Stimulated activated CD4-positive, alpha-beta T cell treated with anti-CD3 and anti-CD28 coated beads, Interleukin-15, amount 100 ng/mL, for 48 hours (primary cell): Measurements from ENCODE around the gene PIGV.

Experiments used
- DNase-seq, 2 donors: peaks; one replicate each; pipeline ENCODE4 v3.0.0-alpha.2; 2020; ENCODE audit warnings: low read depth in 2 of 2

PIGV gene

GRCh38 chr1:26787706-26788514, at the start of gene PIGV:
Gene PIGV (plus strand): TSS chr1:26787950. CDS start chr1:26790816, 2,866 bp downstream.
- peak; percentile 72 to 83 for DNase-seq

- DNase-seq = no peak
Measured at GRCh38 chr1:26739329-26739914, 48.3 kb upstream of the PIGV start.

DNA sequence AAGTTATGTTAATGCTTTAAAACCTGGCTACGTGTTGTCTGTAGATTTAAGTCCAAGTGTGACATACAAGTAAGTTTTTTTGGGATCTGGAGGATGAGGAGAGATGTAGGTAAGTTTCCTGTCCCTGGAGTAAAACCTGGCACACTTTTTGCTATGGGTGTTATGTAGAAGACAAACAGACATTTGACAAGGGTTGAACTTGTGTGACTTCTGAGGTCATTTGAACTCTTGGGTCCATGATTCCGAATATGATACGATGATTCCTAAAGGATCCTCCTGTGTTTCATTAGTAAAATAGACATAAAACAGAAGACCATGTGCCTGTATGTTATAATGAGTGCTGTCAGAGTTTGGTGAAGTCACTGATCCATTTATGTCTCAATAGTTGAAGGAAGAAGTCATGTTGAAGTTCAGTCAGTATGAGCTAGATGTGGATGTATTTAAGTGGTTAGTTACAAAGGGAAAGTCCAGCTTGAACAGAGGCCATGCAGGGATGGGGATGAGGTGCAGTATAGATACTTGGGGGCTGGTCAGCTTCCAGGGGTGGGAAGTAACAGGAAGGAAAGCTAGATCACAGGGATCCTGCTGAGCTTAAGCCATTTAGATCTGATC, 47.6 kb upstream of the PIGV start:
- no peak for DNase-seq

DNA sequence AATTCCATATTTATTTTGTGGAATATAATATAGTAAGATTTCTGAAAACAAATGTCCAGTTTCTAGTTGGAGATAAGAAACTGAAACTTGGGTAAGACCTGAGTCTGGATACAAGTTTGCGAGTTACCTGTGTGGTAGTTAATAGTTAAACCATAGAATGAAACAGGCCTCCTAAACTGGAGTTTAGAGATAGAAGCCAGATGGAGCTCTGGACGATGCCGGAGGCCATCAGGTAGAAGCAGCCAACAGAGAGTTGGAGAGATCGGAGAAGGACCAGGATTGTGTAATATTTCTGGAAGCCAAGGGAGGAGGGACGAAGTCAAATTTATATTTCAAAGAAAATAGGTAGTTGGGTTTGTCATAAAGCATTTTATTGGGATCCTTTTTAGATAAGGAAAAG, 46.8 kb upstream of the PIGV start:
- DNase-seq = no peak

DNA sequence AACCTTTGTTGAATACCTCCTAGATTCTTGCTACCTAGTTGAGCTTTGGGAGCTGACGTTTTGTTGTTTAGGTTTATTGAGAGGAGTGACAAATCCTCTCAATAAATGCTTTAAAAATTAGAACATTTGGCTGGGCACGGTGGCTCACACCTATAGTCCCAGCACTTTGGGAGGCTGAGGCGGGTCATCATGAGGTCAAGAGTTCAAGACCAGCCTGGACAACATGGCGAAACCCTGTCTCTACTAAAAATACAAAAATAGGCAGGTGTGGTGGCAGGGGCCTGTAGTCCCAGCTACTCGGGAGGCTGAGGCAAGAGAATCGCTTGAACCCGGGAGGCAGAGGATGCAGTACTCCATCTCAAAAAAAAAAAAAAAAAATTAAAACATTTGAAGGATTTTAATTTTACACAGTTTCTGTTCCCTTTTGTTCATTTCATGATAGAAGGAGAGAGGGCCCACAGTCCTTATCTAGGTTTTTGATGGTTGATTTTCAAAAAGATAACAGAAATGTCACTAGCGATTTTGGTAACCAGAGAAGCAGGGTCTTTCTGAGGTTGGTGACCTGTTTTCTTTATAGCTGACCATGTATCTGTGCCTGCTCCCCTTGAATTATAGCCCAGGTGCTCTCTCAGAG, 44.2 kb upstream of the PIGV start:
- DNase-seq = no peak

DNA sequence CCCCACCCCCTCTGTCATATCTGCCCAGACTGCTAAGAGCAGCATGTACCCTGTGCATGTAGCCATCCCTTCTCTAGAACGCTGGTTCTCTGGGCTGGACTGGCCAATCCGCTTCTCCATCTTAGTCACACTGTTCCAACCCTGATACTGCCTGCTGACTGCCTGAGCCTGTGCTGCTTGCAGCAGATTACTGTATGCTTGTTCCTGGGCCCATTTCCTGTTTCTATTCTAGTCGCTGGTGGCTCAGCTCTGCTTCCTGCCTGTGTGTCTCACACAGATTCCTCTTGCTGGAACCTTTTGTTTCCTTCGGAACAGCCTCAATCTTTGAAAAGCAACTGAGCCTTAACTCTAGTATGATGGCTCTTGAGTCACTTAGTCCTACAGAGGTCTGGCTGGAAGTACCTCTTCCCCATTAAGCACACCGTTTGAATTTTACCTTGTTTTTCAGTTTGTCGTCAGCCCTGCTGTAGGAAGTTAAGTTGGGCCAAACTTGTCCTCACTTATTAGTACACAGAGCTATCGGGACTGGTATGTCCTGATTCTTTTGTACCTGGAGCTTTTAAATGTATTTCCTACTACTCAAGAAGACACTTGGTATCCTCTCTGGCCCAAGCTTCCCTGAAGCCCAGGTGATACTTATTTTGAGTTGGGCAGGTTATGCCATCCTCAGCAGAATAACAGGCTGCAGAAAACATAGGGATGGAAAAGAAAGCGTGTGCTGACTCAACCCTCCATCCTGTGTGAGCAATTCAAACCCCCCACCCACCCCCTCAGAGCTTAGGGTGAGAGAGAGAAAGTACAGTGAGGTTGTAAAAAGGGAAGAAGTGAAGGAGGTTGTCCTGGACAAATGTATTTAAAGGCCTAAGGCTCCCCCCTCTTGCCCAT, 43.4 kb upstream of the PIGV start:
- DNase-seq = peak; percentile 76 to 77

DNA sequence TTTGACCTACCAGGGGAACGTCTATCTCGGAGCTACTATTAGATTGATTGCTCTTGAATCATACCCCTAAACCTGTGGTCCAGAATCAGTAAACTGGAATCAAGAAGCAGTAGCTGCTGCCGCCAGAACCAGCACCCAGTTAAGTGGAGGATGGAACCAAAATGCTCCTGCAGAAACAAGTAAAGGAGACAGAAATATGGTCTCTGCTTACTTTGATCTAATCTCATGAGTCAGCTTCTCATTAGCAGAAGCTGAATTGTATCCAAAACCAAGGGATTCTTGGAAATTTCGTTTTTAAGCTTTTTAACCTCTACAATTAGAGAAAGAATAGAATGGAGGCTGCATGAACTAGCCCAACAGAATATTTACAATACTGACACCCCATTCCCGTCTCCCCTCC, 42.6 kb upstream of the PIGV start:
- DNase-seq = no peak

DNA sequence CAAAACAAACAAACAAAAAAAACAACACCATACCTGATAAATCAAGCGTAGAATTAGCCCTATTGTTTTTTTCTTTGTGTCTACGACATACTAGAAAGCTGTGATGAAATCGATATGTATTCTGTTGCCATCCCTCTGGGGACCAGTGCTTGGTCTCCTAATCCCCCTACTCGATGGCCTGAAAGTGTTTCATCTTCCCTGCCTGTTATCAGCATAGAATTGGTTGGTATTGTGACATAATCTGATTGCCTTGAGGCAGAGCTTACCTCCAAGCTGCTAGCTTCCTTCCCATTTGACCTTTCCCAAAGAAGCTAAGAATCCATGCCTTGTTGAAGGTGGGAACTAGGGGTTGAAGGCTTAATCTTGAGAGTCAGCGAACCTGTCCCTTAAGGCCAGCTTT, 40.7 kb upstream of the PIGV start:
- no peak for DNase-seq

GRCh38 chr1:26748351-26748750, 39.4 kb upstream of the PIGV start:
- no peak for DNase-seq

GRCh38 chr1:26749458-26749857, 38.3 kb upstream of the PIGV start:
- no peak for DNase-seq

DNA sequence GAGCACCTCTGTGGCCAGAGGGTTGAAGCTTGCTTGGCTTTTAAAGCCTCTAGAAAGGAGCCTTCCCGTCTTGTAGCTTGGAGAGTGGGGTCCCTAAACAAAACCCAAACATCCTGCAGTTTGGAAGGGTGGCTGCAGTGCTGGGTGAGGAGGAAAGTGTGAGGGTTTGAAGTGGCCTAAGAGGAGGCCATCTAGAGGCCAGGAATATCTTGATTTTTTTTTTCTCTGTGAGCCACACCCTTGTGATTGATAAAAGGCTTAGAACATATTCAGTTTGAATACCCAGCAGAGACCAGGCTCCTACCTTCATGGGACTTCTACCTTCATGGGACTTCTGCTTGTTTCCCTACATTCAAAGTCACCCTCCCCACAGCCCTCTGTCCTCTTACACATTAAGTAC, 37.3 kb upstream of the PIGV start:
- no peak for DNase-seq

DNA sequence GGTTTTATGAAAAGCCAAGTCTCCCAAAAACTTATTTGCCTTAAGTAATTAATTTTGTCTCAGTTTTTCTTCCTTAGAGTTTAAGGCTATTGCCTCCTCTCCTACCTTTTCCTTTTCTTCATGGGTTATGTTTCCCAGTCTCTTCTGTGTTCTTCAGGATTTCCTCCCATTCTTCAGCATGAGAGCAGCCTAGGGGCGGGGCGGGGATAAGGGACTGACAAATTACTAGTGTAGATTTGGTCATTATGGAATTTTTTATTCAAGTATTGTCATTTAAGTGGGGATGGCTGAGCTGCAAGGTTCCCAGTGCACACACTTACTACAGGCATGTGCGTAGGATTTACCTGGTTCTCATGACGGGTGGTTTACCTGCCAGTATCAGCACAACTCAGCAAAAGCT, 35.2 kb upstream of the PIGV start:
- no peak for DNase-seq

DNA sequence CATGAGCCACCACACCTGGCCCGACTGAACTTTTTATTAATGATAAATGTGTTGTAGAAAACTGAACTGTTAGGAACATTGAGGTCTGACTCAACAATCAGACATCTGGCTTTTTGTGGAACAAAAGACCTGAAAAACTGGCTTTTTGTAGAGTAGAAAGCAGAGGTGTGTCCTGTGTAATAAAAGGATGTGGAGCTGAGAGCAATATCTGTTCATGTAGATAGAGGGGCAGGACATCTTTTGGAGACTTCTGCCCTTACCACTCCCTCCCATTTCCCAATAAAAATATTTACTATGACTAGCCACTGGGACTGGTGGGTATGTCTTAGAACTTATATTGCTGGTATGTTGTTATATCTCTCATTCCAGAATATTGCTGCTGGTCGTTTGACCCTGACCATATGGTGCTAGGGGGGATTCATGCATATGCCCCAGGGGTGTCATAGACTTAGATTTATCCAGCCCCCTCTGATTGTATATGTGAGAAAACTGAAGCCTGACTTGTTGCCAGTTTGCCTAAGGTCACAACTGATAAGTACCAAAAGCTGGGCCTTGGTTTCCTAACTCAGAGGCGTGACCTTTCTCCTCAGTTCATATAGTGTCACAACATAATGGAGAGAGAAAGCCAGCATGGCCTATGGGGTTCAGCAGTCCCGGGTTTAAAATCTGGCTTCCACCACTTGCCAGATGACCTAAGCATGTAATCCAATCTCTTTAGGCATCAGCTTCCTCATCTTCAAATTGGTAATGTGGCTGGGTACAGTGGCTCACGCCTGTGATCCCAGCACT, 33.5 kb upstream of the PIGV start:
- no peak for DNase-seq

- DNase-seq = no peak
Measured at GRCh38 chr1:26758358-26758757, 29.4 kb upstream of the PIGV start.

GRCh38 chr1:26759531-26759930, 28.2 kb upstream of the PIGV start:
- DNase-seq = no peak

- DNase-seq = no peak
Measured at GRCh38 chr1:26761217-26761616, 26.5 kb upstream of the PIGV start.

DNA sequence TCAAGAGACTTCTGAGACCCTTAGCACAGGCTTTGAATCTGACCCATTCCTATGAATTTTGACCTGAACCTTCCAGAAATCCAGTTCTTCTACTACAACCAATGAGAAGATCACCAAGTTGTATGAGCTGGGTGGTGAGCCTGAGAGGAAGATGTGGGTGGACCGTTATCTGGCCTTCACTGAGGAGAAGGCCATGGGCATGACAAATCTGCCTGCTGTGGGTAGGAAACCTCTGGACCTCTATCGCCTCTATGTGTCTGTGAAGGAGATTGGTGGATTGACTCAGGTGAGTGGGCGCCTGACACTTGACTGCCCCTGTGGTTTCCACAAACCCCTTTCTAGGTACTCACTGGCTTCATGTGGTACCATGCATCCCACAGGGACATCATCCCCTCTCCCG, 20.0 kb upstream of the PIGV start:
- DNase-seq = no peak

GRCh38 chr1:26768755-26769154, 19.0 kb upstream of the PIGV start:
- no peak for DNase-seq

DNA sequence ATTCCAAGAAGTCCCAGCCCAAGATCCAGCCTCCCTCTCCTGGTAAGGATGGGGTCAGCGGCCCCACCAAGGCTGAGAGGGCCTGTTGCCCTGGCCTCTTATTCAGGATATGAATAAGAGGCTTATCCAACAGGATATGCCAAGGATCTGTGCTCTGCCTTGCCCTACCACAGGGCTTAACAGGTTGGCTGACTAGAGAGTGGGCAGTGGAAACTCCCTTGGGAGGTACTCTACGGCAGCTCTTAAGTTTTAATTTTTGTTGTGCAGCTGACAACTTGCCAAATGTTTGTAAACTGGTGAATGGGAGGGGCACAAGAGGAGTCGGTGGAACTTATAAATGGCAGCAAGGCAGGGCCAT, 16.5 kb upstream of the PIGV start:
- no peak for DNase-seq

DNA sequence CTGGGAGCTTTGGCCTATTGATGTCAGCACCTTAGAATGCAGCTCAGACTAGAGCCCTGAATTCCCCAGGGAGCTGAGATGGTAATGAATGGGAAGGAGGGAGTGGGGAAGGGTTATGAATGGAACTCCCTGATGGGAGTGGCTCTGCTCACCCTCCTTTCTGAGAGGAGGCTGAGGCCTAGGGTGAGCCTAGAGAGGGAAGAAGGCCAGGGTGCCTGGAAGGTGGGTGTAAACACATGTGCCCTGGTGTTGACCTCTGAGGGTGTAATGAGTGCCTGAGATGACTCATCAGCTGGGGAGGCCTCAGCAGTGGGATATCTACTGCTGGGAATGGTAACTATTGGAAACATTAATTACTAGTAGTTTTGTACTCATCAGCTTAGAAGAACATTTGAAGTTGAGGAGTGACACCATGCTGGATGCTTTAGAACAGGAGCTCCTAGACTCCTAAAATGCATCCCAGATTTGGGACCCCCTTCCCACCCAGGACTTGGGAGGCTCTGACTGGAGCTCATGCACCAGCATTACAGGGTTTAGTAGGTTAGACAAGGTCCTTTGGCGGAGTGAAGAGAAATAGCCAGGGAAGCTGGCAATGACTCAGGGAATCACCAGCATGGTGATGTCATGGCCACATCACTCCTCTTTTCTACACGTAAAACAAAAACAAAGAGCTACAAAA, 16.0 kb upstream of the PIGV start:
- DNase-seq = no peak
